H9 (cell line): Measurements from ENCODE around the gene RPL35. TPM values are rescaled to one million over a fixed set of nuclear protein-coding genes. Genes with fewer than 3 reads are reported as not detected.

Source experiments
- DNase-seq: peaks from one replicate; pipeline ENCODE4 v3.0.0-alpha.2; 2017
- H2AFZ ChIP-seq: one replicate; pipeline ENCODE4 v1.6.1; 2013; ENCODE audit warnings: mild to moderate bottlenecking, low read length, control low read depth, moderate library complexity
- H2AK5ac ChIP-seq: 2 replicates; pipeline ENCODE4 v1.6.1; 2013; ENCODE audit warnings: low read length, control low read depth, mixed read lengths; ENCODE audit not compliant: insufficient read length
- H2BK120ac ChIP-seq: one replicate; pipeline ENCODE4 v1.6.1; 2013; ENCODE audit warnings: low read depth, mild to moderate bottlenecking, low read length, control low read depth, inconsistent platforms; ENCODE audit not compliant: poor library complexity, severe bottlenecking
- H2BK12ac ChIP-seq: 2 replicates; pipeline ENCODE4 v1.6.1; 2013; ENCODE audit warnings: low read length, control low read depth, mixed read lengths, low read depth; ENCODE audit not compliant: insufficient read length
- H2BK15ac ChIP-seq: 2 replicates; pipeline ENCODE4 v1.6.1; 2013; ENCODE audit warnings: low read depth, low read length, control low read depth
- H2BK20ac ChIP-seq: one replicate; pipeline ENCODE4 v1.6.1; 2013; ENCODE audit warnings: low read depth, mild to moderate bottlenecking, low read length, control low read depth, inconsistent platforms; ENCODE audit not compliant: poor library complexity, severe bottlenecking
- H2BK5ac ChIP-seq: 2 replicates; pipeline ENCODE4 v1.6.1; 2013; ENCODE audit warnings: low read length, control low read depth, mixed read lengths; ENCODE audit not compliant: insufficient read length
- H3K14ac ChIP-seq: 2 replicates; pipeline ENCODE4 v1.6.1; 2013; ENCODE audit warnings: low read length, control low read depth; ENCODE audit not compliant: insufficient read depth
- H3K18ac ChIP-seq: 2 replicates; pipeline ENCODE4 v1.6.1; 2013; ENCODE audit warnings: low read depth, mild to moderate bottlenecking, mixed read lengths, low read length, control low read depth; ENCODE audit not compliant: insufficient read length
- H3K23ac ChIP-seq: 2 replicates; pipeline ENCODE4 v1.6.1; 2013; ENCODE audit warnings: low read length, control low read depth, mixed read lengths, low read depth; ENCODE audit not compliant: insufficient read length
- H3K23me2 ChIP-seq: 2 replicates; pipeline ENCODE4 v1.6.1; 2013; ENCODE audit warnings: low read depth, mild to moderate bottlenecking, mixed read lengths, low read length, control low read depth; ENCODE audit not compliant: insufficient read length, poor library complexity, severe bottlenecking
- H3K27ac ChIP-seq: 2 replicates; pipeline ENCODE4 v1.5.1; 2013; ENCODE audit warnings: low read length, control low read depth, mixed read lengths, low read depth; ENCODE audit not compliant: insufficient read length
- H3K27me3 ChIP-seq: 2 replicates; pipeline ENCODE4 v1.6.1; 2013; ENCODE audit warnings: low read length, control low read depth, inconsistent platforms; ENCODE audit not compliant: insufficient read depth
- H3K4ac ChIP-seq: 2 replicates; pipeline ENCODE4 v1.6.1; 2013; ENCODE audit warnings: low read depth, mild to moderate bottlenecking, control low read depth, inconsistent platforms, low read length, moderate library complexity
- H3K4me1 ChIP-seq: 2 replicates; pipeline ENCODE4 v1.6.1; 2013; ENCODE audit warnings: low read length, control low read depth, inconsistent platforms; ENCODE audit not compliant: insufficient read depth
- H3K4me2 ChIP-seq: 2 replicates; pipeline ENCODE4 v1.6.1; 2013; ENCODE audit warnings: low read length, control low read depth, mixed read lengths; ENCODE audit not compliant: insufficient read length, insufficient read depth
- H3K56ac ChIP-seq: 2 replicates; pipeline ENCODE4 v1.6.1; 2013; ENCODE audit warnings: low read depth, mild to moderate bottlenecking, mixed read lengths, low read length, control low read depth; ENCODE audit not compliant: insufficient read length
- H3K79me1 ChIP-seq: 2 replicates; pipeline ENCODE4 v1.6.1; 2013; ENCODE audit warnings: low read depth, mild to moderate bottlenecking, moderate library complexity, low read length, control low read depth, inconsistent platforms; ENCODE audit not compliant: insufficient read depth, poor library complexity, severe bottlenecking
- H3K79me2 ChIP-seq: 2 replicates; pipeline ENCODE4 v1.6.1; 2013; ENCODE audit warnings: low read length, control low read depth, inconsistent platforms; ENCODE audit not compliant: insufficient read depth
- H3K9ac ChIP-seq: 2 replicates; pipeline ENCODE4 v1.6.1; 2013; ENCODE audit warnings: low read length, control low read depth, mixed read lengths; ENCODE audit not compliant: insufficient read length; ENCODE audit errors: extremely low read depth
- H3K9me3 ChIP-seq: one replicate; pipeline ENCODE4 v1.6.1; 2013; ENCODE audit warnings: low read depth, low read length, inconsistent platforms; ENCODE audit not compliant: control insufficient read depth
- H3T11ph ChIP-seq: one replicate; pipeline ENCODE4 v1.6.1; 2013; ENCODE audit warnings: mild to moderate bottlenecking, low read length, control low read depth, inconsistent platforms
- H4K20me1 ChIP-seq: one replicate; pipeline ENCODE4 v1.6.1; 2013; ENCODE audit not compliant: control insufficient read depth, insufficient read length, insufficient read depth
- H4K5ac ChIP-seq: 2 replicates; pipeline ENCODE4 v1.6.1; 2013; ENCODE audit warnings: low read depth, mild to moderate bottlenecking, mixed read lengths, low read length, control low read depth; ENCODE audit not compliant: insufficient read length
- H4K8ac ChIP-seq: replicated peaks from 2 replicates; pipeline ENCODE4 v1.6.1; 2013; ENCODE audit warnings: low read length, control low read depth, mixed read lengths, low read depth; ENCODE audit not compliant: insufficient read length
- H4K91ac ChIP-seq: 2 replicates; pipeline ENCODE4 v1.6.1; 2013; ENCODE audit warnings: low read depth, mild to moderate bottlenecking, moderate library complexity, mixed read lengths, low read length, control low read depth; ENCODE audit not compliant: insufficient read length
- H3K27ac Mint-ChIP-seq, 3 experiments: 2 replicates in 2 of 3; 3 replicates in 1 of 3; pipeline ENCODE4 v1.8.0; 2020 to 2021; ENCODE audit warnings: mixed read lengths in 3 of 3, mild to moderate bottlenecking in 1 of 3, moderate library complexity in 1 of 3
- H3K27me3 Mint-ChIP-seq: 2 replicates; pipeline ENCODE4 v1.8.0; 2021; ENCODE audit warnings: low read depth, mild to moderate bottlenecking, moderate library complexity, mixed read lengths
- H3K36me3 Mint-ChIP-seq, 3 experiments: 2 replicates in 2 of 3; 3 replicates in 1 of 3; pipeline ENCODE4 v1.8.0; 2020 to 2021; ENCODE audit warnings: low read depth in 3 of 3, mixed read lengths in 3 of 3; ENCODE audit not compliant: insufficient read depth in 1 of 3
- H3K4me1 Mint-ChIP-seq, 2 experiments: 2 replicates each; pipeline ENCODE4 v1.8.0; 2020; ENCODE audit warnings: mixed read lengths in 2 of 2
- H3K4me3 Mint-ChIP-seq, 2 experiments: 2 replicates in 1 of 2; 3 replicates in 1 of 2; pipeline ENCODE4 v1.8.0; 2020 to 2021; ENCODE audit warnings: mild to moderate bottlenecking in 2 of 2, mixed read lengths in 2 of 2, moderate library complexity in 1 of 2
- H3K9me3 Mint-ChIP-seq, 2 experiments: 2 replicates in 1 of 2; 3 replicates in 1 of 2; pipeline ENCODE4 v1.8.0; 2020; ENCODE audit warnings: mild to moderate bottlenecking in 2 of 2, mixed read lengths in 2 of 2, moderate library complexity in 1 of 2
- CTCF ChIP-seq: fragments of 200-600 bp; sonication (generic); conservative IDR thresholded peaks from 3 replicates; pipeline ENCODE4 v1.8.0; 2021; ENCODE audit warnings: antibody characterized with exemption, mild to moderate bottlenecking
- WGBS: extraction: QIAGEN DNeasy Blood & Tissue Kit; methylation state at CpG from one replicate; pipeline ENCODE4 v1.1.7; 2013; ENCODE audit warnings: missing lambda C conversion rate, low lambda C conversion rate, mixed read lengths; ENCODE audit not compliant: insufficient read length; ENCODE audit errors: extremely low coverage; 5-methylcytosine and 5-hydroxymethylcytosine counted together
- total RNA-seq: library from RNA; stranded (reverse); gene quantifications from 2 replicates; pipeline ENCODE4 v1.2.1, GENCODE V29; 2021

The RPL35 gene
- total RNA-seq, 1 experiment from 2014 or later: 1,840 TPM

- H3K4me3 Mint-ChIP-seq: no peak overlapping the region
- H2AFZ ChIP-seq: no peak overlapping the region
- no peak overlapping the region for H3K9ac ChIP-seq
- no peak overlapping the region for H4K5ac ChIP-seq
- no peak overlapping the region for H2BK5ac ChIP-seq
- peaks cover 34 to 78% (median 67%) of the 10 kb centered on the region in 3 experiments for H3K36me3 Mint-ChIP-seq
- no peak overlapping the region for H3K23ac ChIP-seq
- H3K18ac ChIP-seq: no peak overlapping the region
- H3K4me1 ChIP-seq: peaks cover 12% of the 10 kb centered on the region
- no peak overlapping the region for H2BK12ac ChIP-seq
- peaks cover 8% of the 10 kb centered on the region for H3K79me1 ChIP-seq
- no peak for DNase-seq
- peaks cover 37 to 38% of the 10 kb centered on the region in 2 experiments for H3K4me1 Mint-ChIP-seq
- H4K91ac ChIP-seq: no peak overlapping the region
- H2BK20ac ChIP-seq: no peak overlapping the region
- no peak for TF ChIP-seq CTCF
- no peaks in the 10 kb centered on the region for H3K23me2 ChIP-seq
- no peak overlapping the region for H3K56ac ChIP-seq
- H4K8ac ChIP-seq: no peak overlapping the region
- no peaks in the 10 kb centered on the region for H3K27me3 ChIP-seq
- no peak overlapping the region for H2BK120ac ChIP-seq
- H4K20me1 ChIP-seq: no peaks in the 10 kb centered on the region
- H2BK15ac ChIP-seq: no peak overlapping the region
- H3K27me3 Mint-ChIP-seq: no peaks in the 10 kb centered on the region
- no peak overlapping the region for H2AK5ac ChIP-seq
- no peak overlapping the region for H3T11ph ChIP-seq
- H3K27ac Mint-ChIP-seq: no peak overlapping the region
- H3K9me3 Mint-ChIP-seq: no peaks in the 10 kb centered on the region
- H3K9me3 ChIP-seq: no peaks in the 10 kb centered on the region
- H3K4ac ChIP-seq: no peak overlapping the region
- no CpG with 5 or more reads among the region's 6 CpGs for WGBS
- no peak overlapping the region for H3K14ac ChIP-seq
- no peak overlapping the region for H3K4me2 ChIP-seq
- no peak overlapping the region for H3K27ac ChIP-seq
- peaks cover 18% of the 10 kb centered on the region; the same call in 1 of the 2 replicates for H3K79me2 ChIP-seq
Observed at GRCh38 chr9:124875501-124875900, 13.7 kb upstream of the RPL35 start.
